Astrocyte (in vitro differentiated cells and primary cell): ENCODE measurements around the gene GALNT18. TPM values are rescaled to one million over a fixed set of nuclear protein-coding genes. Genes with fewer than 3 reads are reported as not detected.

Experiments
- DNase-seq: peaks from one replicate; pipeline ENCODE4 v3.0.0-alpha.2; 2010; ENCODE audit warnings: low read depth
- FAIRE-seq: peaks from 2 replicates; lab custom pipeline; 2011; peaks lifted over from hg19 to GRCh38; lab: Jason Lieb, UNC
- H2AFZ ChIP-seq: 2 replicates; pipeline ENCODE4 v1.6.0; 2012; ENCODE audit warnings: low read depth, low read length, inconsistent platforms
- H3K27ac ChIP-seq: 2 replicates; pipeline ENCODE4 v1.5.1; 2011; ENCODE audit warnings: low read depth, low read length, inconsistent platforms
- H3K27me3 ChIP-seq: 2 replicates; pipeline ENCODE4 v1.6.0; 2011; ENCODE audit warnings: low read length, inconsistent platforms; ENCODE audit not compliant: insufficient read depth
- H3K36me3 ChIP-seq: 2 replicates; pipeline ENCODE4 v1.5.1; 2011; ENCODE audit warnings: low read length, inconsistent platforms; ENCODE audit not compliant: insufficient read depth
- H3K4me1 ChIP-seq: 2 replicates; pipeline ENCODE4 v1.5.1; 2011; ENCODE audit warnings: low read length, inconsistent platforms; ENCODE audit not compliant: insufficient read depth
- H3K4me2 ChIP-seq: 2 replicates; pipeline ENCODE4 v1.6.0; 2012; ENCODE audit warnings: low read length, inconsistent platforms
- H3K4me3 ChIP-seq: 2 replicates; pipeline ENCODE4 v1.5.1; 2011; ENCODE audit warnings: low read depth, mild to moderate bottlenecking, low read length, inconsistent platforms; ENCODE audit not compliant: insufficient read depth
- H3K79me2 ChIP-seq: 2 replicates; pipeline ENCODE4 v1.6.0; 2012; ENCODE audit warnings: mild to moderate bottlenecking, low read length, inconsistent platforms; ENCODE audit not compliant: insufficient read depth
- H3K9ac ChIP-seq: 2 replicates; pipeline ENCODE4 v1.6.0; 2012; ENCODE audit warnings: mild to moderate bottlenecking, low read length, inconsistent platforms
- H3K9me3 ChIP-seq: 2 replicates; pipeline ENCODE4 v1.5.1; 2012; ENCODE audit warnings: low read depth, mild to moderate bottlenecking, low read length, inconsistent platforms; ENCODE audit not compliant: insufficient read depth
- H4K20me1 ChIP-seq: 2 replicates; pipeline ENCODE4 v1.6.0; 2012; ENCODE audit warnings: low read length, inconsistent platforms; ENCODE audit not compliant: insufficient read depth
- H3K27ac Mint-ChIP-seq: one replicate; pipeline ENCODE4 v1.8.0; 2021; ENCODE audit warnings: mild to moderate bottlenecking, mixed read lengths; ENCODE audit not compliant: unreplicated experiment
- H3K27me3 Mint-ChIP-seq: one replicate; pipeline ENCODE4 v1.8.0; 2021; ENCODE audit warnings: low read depth, mixed read lengths; ENCODE audit not compliant: unreplicated experiment
- H3K36me3 Mint-ChIP-seq: one replicate; pipeline ENCODE4 v1.8.0; 2021; ENCODE audit warnings: low read depth, mixed read lengths; ENCODE audit not compliant: unreplicated experiment
- H3K4me1 Mint-ChIP-seq: one replicate; pipeline ENCODE4 v1.8.0; 2021; ENCODE audit warnings: low read depth, mixed read lengths; ENCODE audit not compliant: unreplicated experiment
- H3K4me3 Mint-ChIP-seq: one replicate; pipeline ENCODE4 v1.8.0; 2021; ENCODE audit warnings: mild to moderate bottlenecking, moderate library complexity, mixed read lengths; ENCODE audit not compliant: unreplicated experiment
- H3K9me3 Mint-ChIP-seq: one replicate; pipeline ENCODE4 v1.8.0; 2021; ENCODE audit warnings: mild to moderate bottlenecking, mixed read lengths; ENCODE audit not compliant: unreplicated experiment
- EZH2 ChIP-seq: IDR thresholded peaks from 2 replicates; pipeline ENCODE4 v1.6.1; 2012; ENCODE audit warnings: mild to moderate bottlenecking, low read length, inconsistent platforms; ENCODE audit not compliant: insufficient read depth
- total RNA-seq: library from RNA; stranded (reverse); gene quantifications from 2 replicates; pipeline ENCODE4 v1.2.1, GENCODE V29; 2021
- TF ChIP-seq, protein P1 (sequence below): IDR thresholded peaks from 2 replicates; pipeline ENCODE4 v1.5.1; 2011; ENCODE audit warnings: low read depth, mild to moderate bottlenecking, inconsistent platforms, low read length, moderate library complexity; ENCODE audit not compliant: insufficient read depth

The GALNT18 gene
- total RNA-seq, 1 donor from 2014 or later = 6.5 TPM

DNA sequence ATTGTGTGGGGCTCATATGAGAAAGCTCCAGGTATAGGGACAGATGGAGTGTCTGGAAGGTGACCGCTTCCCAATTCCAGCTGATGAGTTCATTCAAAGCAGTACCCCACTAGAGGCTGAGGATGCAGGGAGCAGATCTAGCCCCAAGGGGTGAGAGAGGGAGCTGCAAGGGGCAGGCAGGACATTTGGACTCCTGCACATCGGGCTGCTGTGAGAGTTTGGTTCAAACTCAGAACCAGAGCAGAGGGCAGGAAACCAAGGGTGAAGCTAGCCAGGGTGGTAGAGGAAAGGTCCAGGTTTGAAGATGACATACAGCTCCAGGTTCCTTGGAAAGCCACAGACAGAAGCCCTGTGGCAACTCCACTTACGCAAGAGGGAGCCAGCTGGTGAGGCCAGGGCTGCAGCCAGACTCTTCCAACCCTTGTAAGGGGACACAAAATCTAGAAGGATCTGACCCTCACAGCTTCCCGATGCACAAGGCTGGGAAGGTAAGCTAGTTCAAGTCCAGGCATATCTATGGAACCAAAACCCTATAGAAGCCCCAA is 270.7 kb downstream of the GALNT18 start:
- H3K9me3 ChIP-seq = no peaks in the 10 kb centered on the region
- peaks cover 5% of the 10 kb centered on the region for H3K36me3 Mint-ChIP-seq
- no peak for DNase-seq
- H3K4me3 ChIP-seq = no peak overlapping the region
- H3K27ac ChIP-seq = no peak overlapping the region
- no peak overlapping the region for H2AFZ ChIP-seq
- no peak overlapping the region for H3K27ac Mint-ChIP-seq
- H3K4me1 ChIP-seq = peaks cover 23% of the 10 kb centered on the region
- TF ChIP-seq, protein P1, sequence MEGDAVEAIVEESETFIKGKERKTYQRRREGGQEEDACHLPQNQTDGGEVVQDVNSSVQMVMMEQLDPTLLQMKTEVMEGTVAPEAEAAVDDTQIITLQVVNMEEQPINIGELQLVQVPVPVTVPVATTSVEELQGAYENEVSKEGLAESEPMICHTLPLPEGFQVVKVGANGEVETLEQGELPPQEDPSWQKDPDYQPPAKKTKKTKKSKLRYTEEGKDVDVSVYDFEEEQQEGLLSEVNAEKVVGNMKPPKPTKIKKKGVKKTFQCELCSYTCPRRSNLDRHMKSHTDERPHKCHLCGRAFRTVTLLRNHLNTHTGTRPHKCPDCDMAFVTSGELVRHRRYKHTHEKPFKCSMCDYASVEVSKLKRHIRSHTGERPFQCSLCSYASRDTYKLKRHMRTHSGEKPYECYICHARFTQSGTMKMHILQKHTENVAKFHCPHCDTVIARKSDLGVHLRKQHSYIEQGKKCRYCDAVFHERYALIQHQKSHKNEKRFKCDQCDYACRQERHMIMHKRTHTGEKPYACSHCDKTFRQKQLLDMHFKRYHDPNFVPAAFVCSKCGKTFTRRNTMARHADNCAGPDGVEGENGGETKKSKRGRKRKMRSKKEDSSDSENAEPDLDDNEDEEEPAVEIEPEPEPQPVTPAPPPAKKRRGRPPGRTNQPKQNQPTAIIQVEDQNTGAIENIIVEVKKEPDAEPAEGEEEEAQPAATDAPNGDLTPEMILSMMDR = no peak
- no peak for TF ChIP-seq EZH2
- no peaks in the 10 kb centered on the region for H3K9me3 Mint-ChIP-seq
- no peaks in the 10 kb centered on the region for H3K79me2 ChIP-seq
- no peak for FAIRE-seq
- peak overlapping the region; percentile 47 for H3K4me2 ChIP-seq
- no peak overlapping the region for H3K9ac ChIP-seq
- peaks cover 17% of the 10 kb centered on the region for H4K20me1 ChIP-seq
- H3K36me3 ChIP-seq = no peaks in the 10 kb centered on the region
- H3K27me3 Mint-ChIP-seq = peaks cover 14% of the 10 kb centered on the region
- H3K27me3 ChIP-seq = peaks cover 55% of the 10 kb centered on the region
- H3K4me1 Mint-ChIP-seq = peaks cover 45% of the 10 kb centered on the region
- no peak overlapping the region for H3K4me3 Mint-ChIP-seq

DNA sequence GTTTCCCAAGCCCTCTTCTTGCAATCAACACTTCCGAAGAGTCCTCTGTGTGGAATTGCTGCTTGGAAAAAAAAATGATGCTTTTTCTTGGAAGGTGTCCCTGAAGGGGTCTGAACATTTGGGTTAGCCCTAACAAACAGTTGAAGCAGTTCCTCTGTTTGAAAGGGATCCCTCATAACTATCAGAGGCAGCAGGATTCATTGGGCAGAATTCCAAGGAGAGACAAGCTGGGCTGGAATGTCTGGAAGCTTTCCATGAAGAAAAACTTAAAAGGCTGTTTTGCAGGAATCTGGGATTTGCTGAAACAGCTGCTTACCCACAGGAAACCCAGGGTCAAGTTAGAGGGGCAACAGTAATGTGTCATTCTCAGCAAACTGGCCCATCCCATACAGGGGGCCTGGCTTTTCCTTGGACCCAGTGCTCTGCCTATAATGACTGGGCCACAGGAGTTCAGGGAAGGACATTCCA is 271.9 kb downstream of the GALNT18 start:
- Mint-ChIP-seq H3K4me1 (peaks cover 45% of the 10 kb centered on the region), H3K4me3 (no peak overlapping the region), H3K27ac (peak overlapping the region; percentile 69), H3K9me3 (peaks cover 4% of the 10 kb centered on the region), H3K27me3 (peaks cover 24% of the 10 kb centered on the region), H3K36me3 (peaks cover 5% of the 10 kb centered on the region)
- Histone ChIP-seq H2AFZ (no peak overlapping the region), H3K36me3 (no peaks in the 10 kb centered on the region), H3K4me1 (peaks cover 23% of the 10 kb centered on the region), H3K9me3 (no peaks in the 10 kb centered on the region), H3K27me3 (peaks cover 57% of the 10 kb centered on the region), H3K79me2 (no peaks in the 10 kb centered on the region), H3K4me2 (peak overlapping the region; percentile 47), H3K4me3 (no peak overlapping the region), H3K9ac (no peak overlapping the region), H3K27ac (no peak overlapping the region), H4K20me1 (peaks cover 17% of the 10 kb centered on the region)
- TF ChIP-seq, protein P1 = no peak
- no peak for TF ChIP-seq EZH2
- FAIRE-seq (peak; percentile 37), DNase-seq (peak; percentile 87)
